Calu3 (cell line): Measurements from ENCODE around the gene CNOT6. TPM values are rescaled to one million over a fixed set of nuclear protein-coding genes. Genes with fewer than 3 reads are reported as not detected.
"Not testable (repeated sequence)": the region's sequence is repeated elsewhere in the genome, so short reads cannot be mapped to it uniquely, and the experiment has no call there.

Experiments
- BruUV-seq: library from RNA; stranded (reverse); fragments of 400-500 nt; replicated peaks from 2 replicates; lab custom pipeline; 2021; lab: Mats Ljungman, UMichigan
- CTCF ChIA-PET: fragments of 300-600 bp; sonication (Branson Sonifier 250); formaldehyde crosslinking; loops from one replicate; lab custom pipeline; 2022; ENCODE audit warnings: antibody characterized with exemption; lab: Charles Lee
- DNase-seq: peaks from one replicate; pipeline ENCODE4 v3.0.0; 2022
- H3K27ac Mint-ChIP-seq: one replicate; pipeline ENCODE4 v1.8.0; 2022; ENCODE audit warnings: mixed read lengths; ENCODE audit not compliant: unreplicated experiment
- H3K27me3 Mint-ChIP-seq: one replicate; pipeline ENCODE4 v1.8.0; 2022; ENCODE audit warnings: mixed read lengths; ENCODE audit not compliant: unreplicated experiment
- H3K36me3 Mint-ChIP-seq: one replicate; pipeline ENCODE4 v1.8.0; 2022; ENCODE audit warnings: mild to moderate bottlenecking, moderate library complexity, mixed read lengths; ENCODE audit not compliant: insufficient read depth, unreplicated experiment
- H3K4me1 Mint-ChIP-seq: one replicate; pipeline ENCODE4 v1.8.0; 2022; ENCODE audit warnings: mild to moderate bottlenecking, low read depth, mixed read lengths; ENCODE audit not compliant: unreplicated experiment
- H3K4me3 Mint-ChIP-seq: one replicate; pipeline ENCODE4 v1.8.0; 2022; ENCODE audit warnings: mild to moderate bottlenecking, low read depth, moderate library complexity, mixed read lengths; ENCODE audit not compliant: unreplicated experiment
- H3K9me3 Mint-ChIP-seq: one replicate; pipeline ENCODE4 v1.8.0; 2022; ENCODE audit warnings: low read depth, mixed read lengths; ENCODE audit not compliant: unreplicated experiment
- intact Hi-C: fragments of 100-400 bp; cut with micrococcal nuclease; formaldehyde crosslinking; loops from one replicate; pipeline ENCODE4 v1.10.0; 2022; ENCODE audit not compliant: unreplicated experiment
- total RNA-seq: library from RNA; stranded (reverse); gene quantifications from 2 replicates; pipeline ENCODE4 v1.2.3, GENCODE V29; 2022
- TF ChIP-seq, protein P1 (sequence below): fragments of 200-600 bp; IDR thresholded peaks from one replicate; pipeline ENCODE4 v1.8.0; 2022; ENCODE audit warnings: antibody characterized with exemption; ENCODE audit not compliant: unreplicated experiment

The CNOT6 gene
- total RNA-seq, 1 experiment from 2014 or later, result 57.1 TPM

DNA sequence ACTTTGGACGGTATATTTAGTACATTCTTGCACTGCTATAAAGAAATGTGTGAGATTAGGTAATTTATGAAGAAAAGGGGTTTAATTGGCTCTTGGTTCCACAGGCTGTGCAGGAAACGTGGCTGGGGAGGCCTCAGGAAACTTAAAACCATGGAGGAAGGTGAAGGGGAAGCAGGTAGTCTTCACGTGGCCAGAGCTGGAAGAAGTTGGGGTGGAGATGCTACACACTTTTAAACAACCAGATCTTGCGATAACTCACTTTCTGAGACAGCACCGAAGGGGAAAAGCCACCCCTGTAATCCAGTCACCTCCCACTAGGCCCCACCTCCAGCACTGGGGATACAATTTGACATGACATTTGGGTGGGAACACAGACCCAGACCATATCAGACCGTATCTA, 13.5 kb downstream of the CNOT6 start:
- CTCF ChIA-PET, result no interaction called here
- intact Hi-C loops, result no loop called here
- Mint-ChIP-seq H3K4me1 (no peaks in the 10 kb centered on the region), H3K27ac (no peak overlapping the region), H3K36me3 (no peaks in the 10 kb centered on the region), H3K9me3 (no peaks in the 10 kb centered on the region), H3K4me3 (no peak overlapping the region), H3K27me3 (no peaks in the 10 kb centered on the region)
- no peak for DNase-seq
- TF ChIP-seq, protein P1, sequence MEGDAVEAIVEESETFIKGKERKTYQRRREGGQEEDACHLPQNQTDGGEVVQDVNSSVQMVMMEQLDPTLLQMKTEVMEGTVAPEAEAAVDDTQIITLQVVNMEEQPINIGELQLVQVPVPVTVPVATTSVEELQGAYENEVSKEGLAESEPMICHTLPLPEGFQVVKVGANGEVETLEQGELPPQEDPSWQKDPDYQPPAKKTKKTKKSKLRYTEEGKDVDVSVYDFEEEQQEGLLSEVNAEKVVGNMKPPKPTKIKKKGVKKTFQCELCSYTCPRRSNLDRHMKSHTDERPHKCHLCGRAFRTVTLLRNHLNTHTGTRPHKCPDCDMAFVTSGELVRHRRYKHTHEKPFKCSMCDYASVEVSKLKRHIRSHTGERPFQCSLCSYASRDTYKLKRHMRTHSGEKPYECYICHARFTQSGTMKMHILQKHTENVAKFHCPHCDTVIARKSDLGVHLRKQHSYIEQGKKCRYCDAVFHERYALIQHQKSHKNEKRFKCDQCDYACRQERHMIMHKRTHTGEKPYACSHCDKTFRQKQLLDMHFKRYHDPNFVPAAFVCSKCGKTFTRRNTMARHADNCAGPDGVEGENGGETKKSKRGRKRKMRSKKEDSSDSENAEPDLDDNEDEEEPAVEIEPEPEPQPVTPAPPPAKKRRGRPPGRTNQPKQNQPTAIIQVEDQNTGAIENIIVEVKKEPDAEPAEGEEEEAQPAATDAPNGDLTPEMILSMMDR, result no peak
- no TSS peak for BruUV-seq

DNA sequence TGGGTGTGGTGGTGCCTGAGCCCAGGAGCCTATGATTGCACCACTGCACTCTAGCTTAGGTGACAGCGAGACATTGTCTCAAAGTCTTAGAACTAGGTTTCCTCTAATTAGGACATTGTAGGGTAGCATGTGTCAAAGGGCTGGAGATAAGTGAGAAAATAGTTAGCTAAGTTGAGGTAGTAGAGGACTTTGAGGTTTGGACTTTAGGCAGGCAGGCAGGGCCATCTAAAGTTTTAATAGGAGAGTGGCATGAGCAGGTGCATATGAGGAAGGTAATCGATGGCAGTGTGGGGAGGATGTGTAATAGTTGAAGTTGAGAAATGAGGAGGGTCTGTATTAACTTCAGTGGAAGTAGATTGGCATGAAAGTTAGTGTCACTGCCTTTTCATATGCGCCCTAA, 21.1 kb downstream of the CNOT6 start:
- DNase-seq, result no peak
- Mint-ChIP-seq H3K27me3 (no peaks in the 10 kb centered on the region), H3K27ac (no peak overlapping the region), H3K9me3 (no peaks in the 10 kb centered on the region), H3K4me3 (no peak overlapping the region), H3K36me3 (peaks cover 5% of the 10 kb centered on the region), H3K4me1 (peaks cover 18% of the 10 kb centered on the region)
- intact Hi-C loops, result no loop called here
- no TSS peak for BruUV-seq
- TF ChIP-seq, protein P1, result no peak
- CTCF ChIA-PET, result no interaction called here

DNA sequence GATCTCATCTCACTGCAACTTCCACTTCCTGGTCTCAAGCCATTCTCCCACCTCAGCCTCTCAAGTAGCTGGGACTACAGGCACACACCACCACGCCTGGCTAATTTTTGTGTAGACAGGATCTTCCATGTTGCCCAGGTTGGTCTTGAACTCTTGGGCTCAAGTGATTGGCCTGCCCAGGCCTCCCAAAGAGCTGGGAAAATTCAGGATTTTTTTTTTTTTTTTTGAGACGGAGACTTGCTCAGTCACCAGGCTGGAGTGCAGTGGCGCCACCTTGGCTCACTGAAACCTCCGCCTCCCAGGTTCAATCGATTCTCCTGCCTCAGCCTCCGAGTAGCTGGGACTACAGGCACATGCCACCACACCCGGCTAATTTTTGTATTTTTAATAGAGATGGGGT, 21.8 kb downstream of the CNOT6 start:
- intact Hi-C loops, H3K27ac Mint-ChIP-seq, H3K4me3 Mint-ChIP-seq, DNase-seq, H3K9me3 Mint-ChIP-seq, CTCF ChIA-PET, H3K27me3 Mint-ChIP-seq, BruUV-seq, H3K36me3 Mint-ChIP-seq: not testable (repeated sequence)
- H3K4me1 Mint-ChIP-seq, result peaks cover 18% of the 10 kb centered on the region

DNA sequence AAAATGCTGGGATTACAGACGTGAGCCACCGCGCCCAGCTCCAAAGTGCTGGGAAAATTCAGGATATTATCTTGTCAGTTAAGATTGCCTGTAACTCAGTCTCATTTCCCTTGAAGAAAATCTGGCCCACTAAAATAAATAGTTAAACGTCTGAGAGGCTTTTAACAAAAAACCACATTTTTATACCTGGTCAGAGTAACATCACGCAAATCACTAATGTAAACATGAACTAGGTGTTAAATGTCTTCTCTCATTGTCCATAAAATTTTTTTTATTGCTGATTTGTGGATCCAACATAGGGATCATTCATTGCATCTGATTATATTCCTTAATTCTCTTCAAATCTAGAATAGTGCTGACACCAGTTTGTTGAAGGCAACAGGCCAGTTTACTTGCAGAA, 22.3 kb downstream of the CNOT6 start:
- H3K4me3 Mint-ChIP-seq, result no peak overlapping the region
- CTCF ChIA-PET, result no interaction called here
- TF ChIP-seq, protein P1, result no peak
- H3K4me1 Mint-ChIP-seq, result peaks cover 18% of the 10 kb centered on the region
- H3K27ac Mint-ChIP-seq, result no peak overlapping the region
- peaks cover 5% of the 10 kb centered on the region for H3K36me3 Mint-ChIP-seq
- H3K27me3 Mint-ChIP-seq, result no peaks in the 10 kb centered on the region
- H3K9me3 Mint-ChIP-seq, result no peaks in the 10 kb centered on the region
- intact Hi-C loops, result no loop called here
- no TSS peak for BruUV-seq
- no peak for DNase-seq

DNA sequence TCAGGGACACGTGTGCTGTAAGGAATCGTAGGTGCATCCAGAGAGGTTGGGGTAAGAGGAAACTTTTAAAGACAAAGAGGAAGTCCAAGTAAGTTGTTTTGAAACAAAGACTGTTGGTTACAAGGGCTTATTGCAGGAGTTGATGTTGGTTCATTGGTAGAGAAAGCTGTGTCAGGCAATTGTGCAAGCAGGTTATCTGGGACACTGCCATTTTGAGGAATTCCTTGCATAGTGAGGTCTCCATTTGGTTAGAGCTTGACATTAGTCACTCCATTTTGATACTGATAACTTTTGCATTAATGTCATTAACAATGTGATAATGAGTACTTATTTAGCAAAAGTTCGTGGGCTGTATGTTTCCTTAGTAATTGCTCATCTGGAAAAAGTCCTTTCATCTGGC, 24.9 kb downstream of the CNOT6 start:
- CTCF ChIA-PET, result no interaction called here
- TF ChIP-seq, protein P1, result no peak
- intact Hi-C loops, result no loop called here

More for the DNA sequence above, 24.9 kb downstream of the CNOT6 start:
- H3K27ac Mint-ChIP-seq, result no peak overlapping the region
- peaks cover 34% of the 10 kb centered on the region for H3K4me1 Mint-ChIP-seq
- H3K4me3 Mint-ChIP-seq, result no peak overlapping the region
- BruUV-seq, result no TSS peak
- no peak for DNase-seq
- no peaks in the 10 kb centered on the region for H3K9me3 Mint-ChIP-seq
- peaks cover 5% of the 10 kb centered on the region for H3K36me3 Mint-ChIP-seq
- no peaks in the 10 kb centered on the region for H3K27me3 Mint-ChIP-seq
